Neural progenitor cell (in vitro differentiated cells): Measurements from ENCODE around the gene PITPNC1.

Experiments
- EZH2 ChIP-seq: fragments of 200-600 bp; sonication (generic); IDR thresholded peaks from 2 replicates; pipeline ENCODE4 v1.6.1; 2017; ENCODE audit warnings: antibody characterized with exemption, mild to moderate bottlenecking, moderate library complexity
- EZH2phosphoT487 ChIP-seq: fragments of 200-600 bp; sonication (generic); IDR thresholded peaks from 2 replicates; pipeline ENCODE4 v1.6.1; 2017; ENCODE audit warnings: antibody characterized with exemption
- TF ChIP-seq, protein P1 (sequence below): fragments of 200-600 bp; sonication (generic); IDR thresholded peaks from 2 replicates; pipeline ENCODE4 v1.5.1; 2017; ENCODE audit warnings: antibody characterized with exemption, mild to moderate bottlenecking

- TF ChIP-seq, protein P1, sequence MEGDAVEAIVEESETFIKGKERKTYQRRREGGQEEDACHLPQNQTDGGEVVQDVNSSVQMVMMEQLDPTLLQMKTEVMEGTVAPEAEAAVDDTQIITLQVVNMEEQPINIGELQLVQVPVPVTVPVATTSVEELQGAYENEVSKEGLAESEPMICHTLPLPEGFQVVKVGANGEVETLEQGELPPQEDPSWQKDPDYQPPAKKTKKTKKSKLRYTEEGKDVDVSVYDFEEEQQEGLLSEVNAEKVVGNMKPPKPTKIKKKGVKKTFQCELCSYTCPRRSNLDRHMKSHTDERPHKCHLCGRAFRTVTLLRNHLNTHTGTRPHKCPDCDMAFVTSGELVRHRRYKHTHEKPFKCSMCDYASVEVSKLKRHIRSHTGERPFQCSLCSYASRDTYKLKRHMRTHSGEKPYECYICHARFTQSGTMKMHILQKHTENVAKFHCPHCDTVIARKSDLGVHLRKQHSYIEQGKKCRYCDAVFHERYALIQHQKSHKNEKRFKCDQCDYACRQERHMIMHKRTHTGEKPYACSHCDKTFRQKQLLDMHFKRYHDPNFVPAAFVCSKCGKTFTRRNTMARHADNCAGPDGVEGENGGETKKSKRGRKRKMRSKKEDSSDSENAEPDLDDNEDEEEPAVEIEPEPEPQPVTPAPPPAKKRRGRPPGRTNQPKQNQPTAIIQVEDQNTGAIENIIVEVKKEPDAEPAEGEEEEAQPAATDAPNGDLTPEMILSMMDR = no peak
- TF ChIP-seq EZH2phosphoT487 (no peak), EZH2 (no peak)
These were observed 59.2 kb downstream of the PITPNC1 start for GRCh38 chr17:67436233-67436632.
